Left renal cortex interstitium (tissue), 4 donors: ENCODE measurements around the gene FAH. TPM values are rescaled to one million over a fixed set of nuclear protein-coding genes. Genes with fewer than 3 reads are reported as not detected.
"Not testable (repeated sequence)": the region's sequence is repeated elsewhere in the genome, so short reads cannot be mapped to it uniquely, and the experiment has no call there.

Experiments
- DNase-seq, 4 donors: peaks; one replicate each; pipeline ENCODE4 v3.0.0-alpha.2; 2013; ENCODE audit warnings: low read depth in 4 of 4, low spot score in 2 of 4, missing footprints in 1 of 4
- polyA plus RNA-seq, 4 donors: library from polyadenylated mRNA; unstranded; fragments of 120-200 nt; gene quantifications; one replicate each; pipeline ENCODE4 v1.2.1, GENCODE V29; 2013; ENCODE audit not compliant: insufficient read length in 4 of 4

The FAH gene
- polyA plus RNA-seq, result 10 to 100 TPM; 31.2 to 41.9 (median 38.8) TPM

DNA sequence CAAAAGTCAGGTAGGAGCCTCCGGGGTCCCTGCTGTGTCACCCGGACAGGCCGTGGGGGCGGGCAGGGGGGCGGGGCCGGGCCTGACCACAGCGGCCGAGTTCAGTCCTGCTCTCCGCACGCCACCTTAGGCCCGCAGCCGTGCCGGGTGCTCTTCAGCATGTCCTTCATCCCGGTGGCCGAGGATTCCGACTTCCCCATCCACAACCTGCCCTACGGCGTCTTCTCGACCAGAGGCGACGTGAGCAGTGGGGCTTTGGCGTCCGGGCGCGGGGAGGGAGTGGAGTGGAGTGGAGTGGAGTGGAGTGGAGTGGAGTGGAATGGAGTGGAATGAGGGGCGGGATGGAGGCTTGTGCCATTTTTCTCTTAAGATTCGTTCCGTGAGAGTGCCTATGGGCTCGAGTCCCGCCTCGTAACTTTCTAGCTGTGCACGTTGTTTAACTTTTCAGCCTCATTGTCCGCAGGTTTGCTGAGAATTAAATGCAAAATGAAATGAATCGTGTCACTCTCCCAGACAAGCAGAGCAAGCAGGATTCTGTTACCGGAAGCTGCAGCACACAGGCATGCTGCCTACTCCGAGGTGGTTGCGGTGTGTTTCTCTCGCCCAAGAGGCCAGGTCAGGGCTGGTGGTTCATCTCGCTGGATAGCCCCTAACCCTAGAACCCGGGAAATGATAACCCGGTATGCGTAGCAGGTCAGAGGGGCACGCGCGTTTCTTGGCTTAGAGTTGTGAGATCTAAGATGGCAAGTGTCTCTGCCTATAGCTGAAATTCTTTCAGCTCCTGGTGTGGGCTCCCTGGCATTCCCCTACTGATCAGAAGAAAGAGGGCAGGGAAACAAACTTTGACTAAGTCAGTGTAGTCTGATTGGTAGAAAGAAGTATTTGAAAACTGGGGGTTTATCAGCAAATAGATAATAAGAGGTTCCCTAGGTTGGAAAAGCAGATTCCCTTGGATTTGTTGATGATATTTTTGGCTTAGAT, at the start of gene FAH:
Gene FAH (plus strand): TSS at position 104 of the 981 bp plus-strand sequence. CDS start 56 bp downstream, at position 160.
- DNase-seq, result peak in 2 of 4 donors; percentile 24 to 26

DNA sequence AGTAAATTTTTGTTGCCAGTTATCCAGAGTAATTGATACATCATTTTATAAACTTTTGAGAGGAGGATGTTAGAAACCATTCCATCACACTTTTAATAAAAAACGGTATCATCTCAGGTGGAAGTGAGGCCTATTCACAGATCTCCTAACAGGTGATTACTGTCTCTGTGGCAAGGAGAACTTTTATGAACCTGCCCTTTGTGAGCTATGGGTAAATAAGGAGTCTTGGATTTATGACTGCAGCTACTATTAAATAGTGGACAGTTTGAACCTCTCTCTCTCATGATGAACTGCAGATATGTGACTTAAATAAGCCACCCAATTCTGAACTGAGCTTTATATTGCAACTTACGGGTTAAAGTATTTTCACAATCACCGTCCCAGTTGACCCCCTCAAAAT, 47.6 kb upstream of the FAH start:
- no peak for DNase-seq

GRCh38 chr15:80105595-80105994, 47.2 kb upstream of the FAH start:
- no peak for DNase-seq

GRCh38 chr15:80106051-80106450, 46.7 kb upstream of the FAH start:
- no peak for DNase-seq

DNA sequence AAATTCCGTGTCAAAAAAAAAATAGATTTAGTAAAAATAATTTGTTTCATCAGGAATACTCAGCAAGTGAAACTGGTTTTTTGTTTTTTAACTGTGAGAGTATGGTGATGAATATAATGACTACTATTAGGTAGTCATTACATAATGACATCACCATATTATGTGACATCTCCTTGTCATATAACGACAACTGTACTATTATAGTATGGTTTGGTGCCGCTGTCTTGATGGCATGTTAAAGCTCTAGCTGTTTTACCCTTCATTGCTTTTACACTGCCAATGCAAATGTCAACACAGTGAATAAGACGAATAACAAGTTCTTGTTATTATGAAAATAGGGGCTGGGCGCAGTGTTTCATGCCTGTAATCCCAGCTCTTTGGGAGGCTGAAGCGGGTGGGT, 45.6 kb upstream of the FAH start:
- no peak for DNase-seq

GRCh38 chr15:80107774-80108173, 45.0 kb upstream of the FAH start:
- DNase-seq, result no peak

DNA sequence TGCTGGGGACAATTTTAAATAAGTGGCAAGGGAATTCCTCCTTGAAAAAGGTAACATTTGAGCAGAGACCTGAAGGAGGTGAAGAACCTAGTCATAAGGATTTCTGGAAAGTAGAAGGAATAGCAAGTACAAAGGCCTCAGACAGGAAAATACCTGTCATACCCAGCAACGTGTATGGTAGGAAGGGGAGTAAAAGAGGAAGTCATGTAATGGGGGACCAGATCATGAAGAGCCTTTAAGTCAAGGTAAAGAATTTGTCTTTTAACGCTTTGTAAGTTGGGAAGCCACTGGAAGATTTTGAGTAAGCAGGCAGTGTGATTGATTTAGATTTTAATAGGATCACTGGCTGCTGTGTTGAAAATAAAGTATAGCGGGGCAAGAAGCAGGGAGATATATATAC, 43.4 kb upstream of the FAH start:
- no peak for DNase-seq

- no peak for DNase-seq
These were observed 41.9 kb upstream of the FAH start for GRCh38 chr15:80110920-80111319.

GRCh38 chr15:80114114-80114513, 38.7 kb upstream of the FAH start:
- DNase-seq, result no peak

DNA sequence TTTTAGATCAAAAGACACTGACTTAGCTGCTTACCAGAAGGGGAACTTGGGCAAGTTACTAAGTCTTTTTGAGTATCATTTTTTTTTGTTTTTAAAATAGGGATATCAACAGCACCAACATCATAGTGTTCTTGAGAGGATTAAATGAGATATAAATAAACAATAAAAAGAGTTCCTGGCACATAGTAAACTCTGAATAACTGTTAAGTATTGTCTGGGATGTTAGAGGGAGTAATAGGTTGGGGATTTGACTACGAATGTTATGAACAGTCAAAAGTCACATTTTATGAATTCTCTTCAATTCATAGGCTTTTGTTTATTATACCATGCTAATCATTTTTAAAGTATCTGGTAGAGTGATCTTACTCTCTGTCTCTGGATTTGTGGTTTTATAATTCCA, 37.8 kb upstream of the FAH start:
- no peak for DNase-seq

GRCh38 chr15:80118956-80119355, 33.8 kb upstream of the FAH start:
- no peak for DNase-seq

- no peak for DNase-seq
These were observed 32.2 kb upstream of the FAH start for GRCh38 chr15:80120636-80121035.

- no peak for DNase-seq
These were observed 31.3 kb upstream of the FAH start for GRCh38 chr15:80121546-80121945.

GRCh38 chr15:80123034-80123433, 29.8 kb upstream of the FAH start:
- DNase-seq, result no peak

DNA sequence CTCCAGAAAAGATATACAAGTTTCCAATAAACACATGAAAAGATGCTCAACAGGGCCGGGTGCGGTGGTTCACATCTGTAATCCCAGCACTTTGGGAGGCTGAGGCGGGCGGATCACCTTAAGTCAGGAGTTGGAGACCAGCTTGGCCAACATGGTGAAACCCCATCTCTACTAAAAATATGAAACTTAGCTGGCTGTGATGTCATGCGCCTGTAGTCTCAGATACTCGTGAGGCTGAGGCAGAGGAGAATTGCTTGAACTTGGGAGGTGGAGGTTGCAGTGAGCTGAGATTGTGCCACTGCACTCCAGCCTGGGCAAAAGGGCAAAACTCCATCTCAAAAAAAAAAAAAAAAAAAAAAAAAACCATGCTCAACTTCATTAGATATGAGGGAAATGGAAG, 25.5 kb upstream of the FAH start:
- not testable (repeated sequence) for DNase-seq

- no peak for DNase-seq
These were observed 24.9 kb upstream of the FAH start for GRCh38 chr15:80127911-80128310.

- DNase-seq, result no peak
These were observed 20.4 kb upstream of the FAH start for GRCh38 chr15:80132382-80132781.

DNA sequence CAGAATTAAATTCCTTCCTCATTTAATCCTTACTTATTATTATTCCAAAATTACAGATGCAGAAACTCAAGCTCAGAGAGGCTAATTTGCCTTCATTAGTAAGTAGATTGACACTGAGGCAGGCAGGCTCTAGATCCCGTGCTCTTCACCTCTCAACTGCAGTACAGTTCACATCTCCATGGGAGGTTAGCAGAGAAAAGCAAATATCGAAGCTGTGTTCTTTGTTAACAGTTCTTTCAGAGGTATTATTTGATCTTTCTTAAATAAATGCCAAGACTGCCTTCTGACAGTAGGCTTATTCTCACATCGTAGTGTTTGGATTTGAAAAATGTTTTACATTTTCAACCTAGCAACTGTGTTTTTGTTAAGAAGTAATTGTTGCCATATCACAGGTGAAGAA, 15.9 kb upstream of the FAH start:
- no peak for DNase-seq

DNA sequence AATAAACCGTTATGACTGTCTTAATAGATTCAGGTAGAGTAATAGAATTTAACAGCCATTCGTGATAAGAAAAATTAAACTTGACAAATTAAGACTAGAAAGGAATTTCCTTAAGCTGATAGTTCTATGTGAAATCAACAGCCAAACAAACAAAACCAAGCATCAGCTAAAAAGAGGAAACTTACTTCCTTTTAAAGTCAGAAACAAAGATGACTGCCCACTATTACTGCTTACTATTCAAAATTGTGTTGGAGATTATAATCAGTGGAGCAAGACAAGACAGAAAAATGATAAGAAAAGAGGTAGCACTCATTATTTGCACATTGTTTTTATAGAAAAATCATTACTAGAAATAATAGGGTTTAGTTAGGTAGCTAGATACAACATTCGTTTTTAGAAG, 13.8 kb upstream of the FAH start:
- no peak for DNase-seq

GRCh38 chr15:80140909-80141308, 11.9 kb upstream of the FAH start:
- no peak for DNase-seq

- DNase-seq, result no peak
These were observed 10.7 kb upstream of the FAH start for GRCh38 chr15:80141916-80142598.

GRCh38 chr15:80142646-80143045, 10.2 kb upstream of the FAH start:
- no peak for DNase-seq
